Right renal pelvis (tissue), 4 donors: Measurements from ENCODE around the gene SLC35A3. TPM values are rescaled to one million over a fixed set of nuclear protein-coding genes. Genes with fewer than 3 reads are reported as not detected.

Experiments
- DNase-seq, 4 donors: peaks; one replicate each; pipeline ENCODE4 v3.0.0-alpha.2; 2013; ENCODE audit warnings: low read depth in 4 of 4, low spot score in 3 of 4, missing footprints in 1 of 4
- polyA plus RNA-seq, 4 donors: library from polyadenylated mRNA; unstranded; fragments of 120-200 nt; gene quantifications; one replicate each; pipeline ENCODE4 v1.2.1, GENCODE V29; 2013; ENCODE audit not compliant: insufficient read length in 4 of 4

Gene SLC35A3
- polyA plus RNA-seq, 4 donors = 30.6 to 41.0 (median 38.4) TPM

- DNase-seq = no peak
These were observed 105.0 kb downstream of the SLC35A3 start for GRCh38 chr1:100074604-100075395.

- no peak for DNase-seq
These were observed 106.0 kb downstream of the SLC35A3 start for GRCh38 chr1:100075773-100076172.

DNA sequence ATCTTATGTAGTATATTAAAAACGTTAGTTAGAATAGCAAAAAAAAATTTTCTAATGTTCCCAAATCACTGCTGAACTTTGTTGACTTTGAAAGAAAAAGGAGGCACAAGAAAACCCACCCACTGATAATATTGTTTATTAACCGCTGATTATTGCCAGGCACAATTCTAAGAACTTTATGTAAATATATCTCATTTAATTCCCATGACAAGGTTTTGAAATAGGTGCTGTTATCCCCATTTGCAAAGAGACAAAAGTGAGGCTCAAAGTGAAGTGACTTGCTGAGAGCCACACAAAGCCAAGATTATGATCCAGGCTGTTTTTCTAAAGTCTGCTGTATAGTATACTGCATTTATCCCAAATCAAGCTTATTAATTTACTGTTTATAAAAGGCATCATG, 106.5 kb downstream of the SLC35A3 start:
- DNase-seq = no peak

DNA sequence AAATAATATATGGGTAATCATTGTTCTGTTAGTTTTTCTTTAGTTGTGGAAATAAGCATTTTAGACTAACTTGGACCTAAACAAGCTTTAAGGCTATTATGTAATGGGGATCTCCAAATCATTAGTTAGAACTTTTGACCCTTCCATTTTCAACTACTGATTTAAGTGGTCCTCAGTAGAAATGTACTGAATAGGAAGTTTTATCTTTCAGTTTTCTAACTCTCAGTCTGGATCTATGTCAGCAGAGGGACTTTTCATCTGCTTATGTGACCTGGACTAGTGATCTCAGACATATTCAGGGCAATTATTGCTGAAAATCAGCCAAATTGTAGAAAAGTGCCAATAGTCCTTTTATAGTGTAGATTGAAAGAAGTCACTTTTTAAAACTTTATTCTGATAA, 106.9 kb downstream of the SLC35A3 start:
- no peak for DNase-seq

DNA sequence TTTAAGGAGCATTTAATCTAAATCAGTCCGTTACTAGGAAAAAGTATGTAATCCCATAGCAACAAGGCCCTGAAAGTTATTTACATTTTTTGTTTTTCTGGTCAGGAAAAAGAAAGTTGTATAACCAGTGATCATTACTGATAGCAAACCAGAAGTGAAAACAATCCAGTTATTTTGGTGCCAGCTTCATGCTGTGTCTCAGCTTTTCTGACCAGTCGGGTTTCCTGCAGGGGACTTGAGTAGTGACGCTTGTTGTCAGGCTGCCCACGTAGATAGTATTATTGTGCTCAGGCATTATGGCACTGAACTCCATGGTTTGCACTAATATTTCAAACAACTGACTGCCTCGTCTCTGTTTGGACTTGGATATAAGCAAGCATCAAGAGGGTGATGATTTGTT, 107.7 kb downstream of the SLC35A3 start:
- no peak for DNase-seq

DNA sequence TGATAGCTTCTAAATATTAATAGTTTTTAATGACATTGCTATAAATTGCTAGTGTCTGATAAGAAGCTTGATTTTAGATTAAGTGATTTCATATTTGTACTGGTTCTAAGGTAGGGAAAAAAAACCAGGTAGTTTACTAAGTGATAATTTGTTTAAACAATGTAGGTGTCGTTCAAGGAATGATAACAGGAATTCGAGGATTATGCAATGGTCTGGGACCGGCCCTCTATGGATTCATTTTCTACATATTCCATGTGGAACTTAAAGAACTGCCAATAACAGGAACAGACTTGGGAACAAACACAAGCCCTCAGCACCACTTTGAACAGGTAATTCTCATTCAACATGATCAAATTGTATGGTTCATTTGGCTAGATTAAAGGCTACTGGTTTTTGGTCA, 110.5 kb downstream of the SLC35A3 start:
- no peak for DNase-seq

Other genes starting within 250 kb of the SLC35A3 start
- 10 to 100 TPM in 1 of 4 donors, 1 to 10 TPM in 3; 7.8 to 10.2 (median 8.6) TPM for gene FRRS1, start 203.4 kb upstream of the SLC35A3 start, polyA plus RNA-seq
- 10 to 100 TPM; 25.6 to 35.1 (median 32.8) TPM for gene AGL, start 119.6 kb upstream of the SLC35A3 start, polyA plus RNA-seq
- gene SASS6, start 162.9 kb downstream of the SLC35A3 start, polyA plus RNA-seq = 10 to 100 TPM in 2 of 4 donors, 1 to 10 TPM in 2; 7.5 to 10.8 (median 10.0) TPM
- gene TRMT13, start 163.2 kb downstream of the SLC35A3 start, polyA plus RNA-seq = 10 to 100 TPM; 28.6 to 39.2 (median 34.6) TPM
- gene LRRC39, start 208.3 kb downstream of the SLC35A3 start, polyA plus RNA-seq = 1 to 10 TPM; 1.7 to 3.8 (median 2.5) TPM